HG03432 (cell line): Measurements from ENCODE around the gene EFNB2.

Experiments
- ATAC-seq: cut with Tn5 transposase; IDR thresholded peaks from one replicate; pipeline ENCODE4 v1.9.1; 2021; ENCODE audit warnings: mild to moderate bottlenecking, moderate library complexity; ENCODE audit not compliant: unreplicated experiment

Gene EFNB2

DNA sequence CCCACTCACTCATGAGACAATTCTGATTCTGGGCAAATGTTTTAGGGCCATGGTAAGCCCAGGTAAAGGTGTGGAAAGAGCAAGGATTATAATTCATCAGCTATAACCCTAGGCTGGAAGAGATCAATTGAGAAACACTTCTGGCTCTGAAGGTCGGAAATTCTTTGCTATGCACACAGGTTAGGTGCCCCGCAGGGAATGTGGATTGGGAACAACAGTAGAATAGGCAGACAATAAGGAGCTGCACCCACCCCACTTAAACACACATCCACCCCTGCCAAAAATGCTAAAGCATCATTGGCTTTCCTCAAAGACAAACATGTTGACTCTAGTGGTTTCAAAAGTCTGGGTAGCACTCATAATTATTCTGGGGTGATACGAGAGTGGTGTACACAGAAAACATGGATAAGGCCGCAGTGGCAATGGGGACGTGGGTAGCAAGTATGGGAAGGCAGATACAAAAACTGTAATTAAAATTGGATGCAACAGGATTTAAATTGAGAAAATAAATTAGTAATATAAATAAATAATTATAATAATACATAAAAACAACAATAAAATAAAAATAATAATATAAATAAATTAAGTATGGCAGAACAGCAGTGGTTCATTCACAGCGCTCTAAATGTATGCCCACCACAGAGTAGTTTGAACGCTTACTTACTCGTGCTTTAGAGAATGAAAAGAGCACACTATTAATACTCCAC is 8.6 kb downstream of the EFNB2 start:
- ATAC-seq = no peak

DNA sequence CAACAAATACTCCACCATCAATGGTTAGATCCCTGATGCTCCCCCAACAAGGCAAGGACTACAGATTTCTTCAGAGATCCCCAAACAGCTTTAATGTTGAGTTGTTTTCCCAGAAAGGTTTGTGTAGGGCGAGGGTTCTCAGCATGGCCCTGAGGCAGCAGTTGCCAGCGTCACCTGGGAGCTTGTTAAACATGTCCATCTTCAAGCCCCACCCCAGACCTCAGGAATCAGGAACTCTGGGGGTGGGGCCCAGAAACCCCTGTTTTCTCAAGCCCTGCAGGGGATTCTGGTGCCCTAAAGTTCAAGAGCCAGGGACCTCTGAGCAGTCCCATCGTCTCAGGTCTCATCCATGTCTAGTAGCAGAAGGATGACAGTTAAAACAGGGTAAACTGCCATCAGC is 9.6 kb downstream of the EFNB2 start:
- ATAC-seq = no peak

DNA sequence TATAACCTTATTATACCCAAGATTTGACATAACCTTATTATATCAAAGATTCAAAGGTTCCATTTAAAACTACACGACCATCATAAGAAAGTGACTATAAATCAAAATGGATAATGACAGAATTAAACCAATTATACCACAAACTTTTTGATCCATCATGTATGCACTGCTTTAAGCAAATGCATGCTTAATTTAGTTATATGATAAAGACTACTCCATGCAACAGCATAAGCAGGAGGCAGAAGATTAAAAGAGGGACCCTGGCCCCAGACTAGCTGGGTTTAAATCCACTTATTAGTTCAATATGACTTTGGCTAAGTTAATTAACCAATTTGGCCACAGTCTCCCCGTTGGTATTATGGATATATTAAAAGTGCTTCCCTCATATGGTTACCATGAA is 11.4 kb downstream of the EFNB2 start:
- no peak for ATAC-seq

DNA sequence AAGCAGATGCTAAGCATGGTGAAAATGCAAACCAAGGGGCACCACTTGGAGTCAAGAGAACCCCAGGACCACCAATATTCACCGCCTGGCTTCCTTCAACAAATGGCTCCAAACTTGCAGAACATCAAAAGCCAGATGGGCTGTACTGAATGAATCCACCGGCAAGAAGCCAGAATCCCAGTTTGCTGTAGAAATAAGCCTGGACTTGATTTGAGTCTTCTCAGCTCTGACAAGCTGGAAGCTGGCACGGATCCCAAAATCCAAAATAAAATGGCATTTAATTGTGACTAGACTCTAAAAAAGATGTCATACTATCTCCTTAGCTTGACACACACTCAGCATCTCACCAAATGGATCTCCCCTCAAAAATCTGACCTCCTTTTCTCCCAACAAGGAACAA is 11.9 kb downstream of the EFNB2 start:
- no peak for ATAC-seq

DNA sequence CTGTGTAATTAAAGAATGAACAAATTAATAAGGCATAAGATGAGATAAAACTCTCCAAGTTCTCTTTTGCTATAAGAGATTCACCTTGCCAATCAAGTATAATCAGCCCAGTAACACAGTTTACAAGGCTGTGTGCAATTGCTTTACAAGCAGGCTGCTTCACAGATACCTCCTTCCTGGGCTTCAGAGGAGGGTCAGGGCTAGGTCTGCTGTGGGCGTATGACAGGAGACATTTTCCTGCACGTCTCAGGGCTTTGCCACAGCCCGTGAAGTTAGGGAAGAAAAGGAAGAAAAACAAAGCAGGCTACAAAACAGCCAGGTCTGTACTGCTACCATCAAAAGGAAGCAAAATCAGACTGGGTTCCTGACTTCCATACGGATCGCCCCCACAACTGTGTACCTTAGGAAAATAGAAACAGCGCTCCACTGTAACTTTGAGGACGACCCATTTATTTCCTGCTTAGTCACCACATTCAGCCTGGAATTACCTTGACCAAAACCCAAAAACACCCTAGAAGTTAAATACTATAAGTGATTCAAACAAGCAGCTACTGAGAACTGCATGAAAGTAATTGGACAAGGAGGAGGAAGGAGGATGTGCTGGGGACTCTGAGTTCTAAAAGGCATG is 12.4 kb downstream of the EFNB2 start:
- no peak for ATAC-seq

DNA sequence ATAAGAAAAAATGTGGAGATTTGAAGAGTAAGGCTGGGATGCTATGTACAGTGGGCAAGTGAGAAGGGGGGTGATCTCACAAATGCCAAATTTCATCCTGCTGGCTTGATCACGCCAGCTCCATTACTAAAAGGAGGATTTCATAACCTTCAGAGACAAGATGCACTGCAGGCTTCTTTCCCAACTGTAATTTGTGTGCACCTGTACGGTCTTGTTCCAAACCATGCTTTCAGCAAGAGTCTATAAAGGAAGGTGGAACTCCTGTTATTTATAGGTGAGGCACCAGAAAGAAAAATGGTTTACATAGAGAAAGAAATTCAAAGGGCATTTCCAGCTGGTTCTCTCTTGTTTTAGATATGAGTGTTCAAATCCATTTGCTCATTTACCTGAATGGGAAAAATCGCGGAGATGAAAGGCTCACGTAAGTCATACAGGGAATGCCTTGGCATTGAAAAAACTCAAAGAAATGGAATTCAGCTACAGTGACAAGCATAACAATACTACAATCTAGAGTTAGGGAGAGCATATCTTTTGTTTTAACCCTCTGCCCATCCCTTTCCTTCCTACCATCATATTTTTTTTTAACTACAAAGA is 13.3 kb downstream of the EFNB2 start:
- ATAC-seq = no peak

DNA sequence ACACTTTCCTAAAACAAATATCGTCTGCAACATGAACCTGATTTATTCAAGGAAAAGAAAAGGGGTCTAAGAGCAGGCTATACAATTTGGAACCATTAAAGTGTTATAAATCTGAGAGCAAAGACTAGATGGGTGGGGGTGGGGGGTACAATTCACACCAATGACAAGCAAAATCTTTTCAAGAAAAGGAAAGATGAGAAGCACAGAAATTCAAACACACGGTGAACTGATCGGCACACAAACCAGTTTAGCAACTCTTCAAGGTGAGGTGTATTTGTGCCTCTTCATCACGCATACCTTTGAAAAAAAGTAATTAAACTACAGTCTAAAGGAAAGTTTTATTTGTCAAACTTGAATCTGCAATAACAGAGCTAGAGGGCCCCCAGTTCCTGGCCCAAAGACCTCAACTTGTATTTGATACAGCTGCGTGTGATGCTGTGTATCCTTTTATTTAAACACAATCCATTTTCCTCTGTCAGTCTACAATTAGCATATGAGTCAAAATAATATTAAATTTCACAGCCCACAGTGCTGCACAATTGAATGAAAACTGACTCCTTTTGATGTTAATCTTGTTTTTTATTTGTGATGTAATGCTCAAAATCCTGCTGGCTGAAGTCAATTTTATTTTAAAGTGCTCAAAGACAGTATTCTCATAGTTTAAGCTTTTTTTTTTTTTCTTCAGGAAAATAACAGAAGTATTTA is 14.2 kb downstream of the EFNB2 start:
- ATAC-seq = no peak

DNA sequence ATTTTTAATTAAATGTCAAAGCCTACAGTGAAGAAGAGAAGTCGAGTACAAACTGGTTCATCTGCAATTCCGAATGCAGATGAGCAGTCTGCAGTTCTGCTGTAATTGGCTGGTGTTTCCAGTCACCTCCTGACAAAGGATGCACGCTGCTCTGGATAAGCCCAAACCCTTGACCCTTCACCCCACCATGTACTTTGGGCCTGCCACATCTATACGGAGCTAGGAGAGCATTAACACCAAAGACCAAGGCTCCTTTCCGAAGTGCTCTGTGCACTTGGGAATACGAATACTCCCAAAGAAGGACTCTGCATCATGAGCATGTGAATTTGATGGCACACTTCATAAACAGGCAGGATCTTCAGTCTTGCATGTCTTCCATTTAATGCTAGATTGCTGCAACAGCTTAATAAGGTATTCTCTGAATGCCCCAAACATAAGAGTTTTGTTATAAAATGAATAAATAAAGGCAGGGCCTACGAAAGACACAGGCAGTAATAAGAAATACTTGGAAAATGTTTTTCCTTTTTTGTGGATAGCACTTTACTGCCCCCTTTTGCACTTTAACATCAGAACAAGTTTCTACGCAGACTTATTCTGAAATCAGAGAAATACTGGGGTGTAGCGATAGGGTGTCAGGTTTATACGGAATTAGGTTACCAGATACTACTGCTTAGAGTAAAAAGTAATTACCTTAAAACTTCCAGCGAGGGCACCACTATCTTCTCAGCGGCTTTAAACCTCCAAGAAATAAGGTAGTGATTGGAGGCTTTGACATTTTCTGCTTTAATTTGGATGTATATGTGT is 15.0 kb downstream of the EFNB2 start:
- ATAC-seq = no peak

DNA sequence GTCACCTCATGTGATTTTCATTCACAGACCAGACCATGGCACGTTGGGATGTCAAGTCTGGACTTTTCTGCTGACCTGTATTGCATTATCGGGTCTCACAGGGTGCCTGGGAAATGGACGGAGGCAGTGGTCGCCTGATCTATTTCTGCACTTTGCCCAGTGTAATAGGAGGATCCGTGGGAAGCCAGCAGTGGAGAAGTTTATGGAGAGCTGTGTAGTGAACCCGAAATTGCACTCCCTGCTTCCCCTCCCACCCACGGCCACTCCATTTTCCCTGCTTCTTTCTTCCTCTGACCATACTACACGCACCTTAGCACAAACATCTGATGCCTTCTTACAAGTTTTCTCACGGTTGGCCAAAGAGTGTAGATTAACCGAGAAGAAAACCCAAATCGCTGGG is 16.9 kb downstream of the EFNB2 start:
- no peak for ATAC-seq

DNA sequence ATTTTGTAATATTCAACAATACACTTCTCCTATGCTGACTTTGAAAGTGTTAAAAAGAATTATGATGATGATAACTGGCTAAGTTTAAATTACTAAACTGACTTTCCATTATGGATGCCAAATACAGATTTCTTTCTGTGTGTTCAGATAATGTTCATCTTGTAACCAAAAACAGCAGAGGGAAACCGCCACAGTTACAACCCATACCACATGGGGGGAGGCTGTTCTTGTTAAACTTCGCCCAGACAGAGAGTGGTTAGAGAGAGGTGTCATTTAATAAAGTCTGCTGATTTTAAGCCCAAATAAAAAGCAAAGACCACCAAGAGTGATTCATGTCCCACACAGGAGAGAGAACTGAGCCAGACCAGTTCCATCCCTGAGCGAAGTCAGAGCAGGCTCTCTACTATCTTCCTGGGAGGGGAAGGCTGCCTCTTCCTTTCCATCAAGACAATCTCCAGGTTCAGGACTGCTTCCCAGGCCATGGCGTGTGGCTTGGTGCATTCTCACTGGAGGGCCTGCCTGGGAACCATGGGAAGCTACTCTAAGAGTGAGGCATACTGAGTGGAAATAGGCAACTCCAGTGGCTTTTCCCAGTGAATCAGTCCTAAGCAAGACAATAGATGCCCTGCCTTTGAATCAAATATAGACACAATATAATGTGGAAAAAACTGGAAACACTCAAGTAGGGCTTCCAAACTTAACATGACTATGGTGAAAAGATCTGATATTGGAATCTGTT is 18.2 kb downstream of the EFNB2 start:
- no peak for ATAC-seq

DNA sequence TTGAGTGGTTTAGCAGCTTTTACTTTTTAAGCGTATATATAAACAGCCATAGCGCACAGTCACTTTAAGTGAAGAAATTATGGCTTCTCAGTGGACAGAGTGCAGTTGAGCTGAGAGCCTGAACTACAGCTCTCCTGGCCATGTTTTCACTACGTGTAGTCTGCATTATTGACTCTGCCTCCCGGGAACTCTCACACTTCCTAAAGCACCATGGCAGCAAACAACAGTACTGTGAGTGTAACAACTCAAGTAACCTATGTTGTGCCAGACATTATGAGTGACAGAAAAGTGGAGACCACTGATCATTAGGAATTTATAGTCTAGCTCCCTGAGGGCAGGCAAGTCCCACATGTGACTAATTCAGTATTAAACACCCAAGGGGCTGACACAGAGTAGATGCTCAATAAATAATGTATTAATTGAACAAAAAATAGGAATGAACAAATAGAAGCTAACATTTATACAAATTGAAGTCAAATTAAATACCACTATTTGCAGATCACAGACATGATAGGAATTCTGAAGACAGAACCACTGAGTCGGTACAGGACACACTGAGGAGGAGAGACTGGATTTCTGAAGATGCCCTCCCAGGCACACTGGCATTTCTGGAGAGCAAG is 19.7 kb downstream of the EFNB2 start:
- no peak for ATAC-seq

DNA sequence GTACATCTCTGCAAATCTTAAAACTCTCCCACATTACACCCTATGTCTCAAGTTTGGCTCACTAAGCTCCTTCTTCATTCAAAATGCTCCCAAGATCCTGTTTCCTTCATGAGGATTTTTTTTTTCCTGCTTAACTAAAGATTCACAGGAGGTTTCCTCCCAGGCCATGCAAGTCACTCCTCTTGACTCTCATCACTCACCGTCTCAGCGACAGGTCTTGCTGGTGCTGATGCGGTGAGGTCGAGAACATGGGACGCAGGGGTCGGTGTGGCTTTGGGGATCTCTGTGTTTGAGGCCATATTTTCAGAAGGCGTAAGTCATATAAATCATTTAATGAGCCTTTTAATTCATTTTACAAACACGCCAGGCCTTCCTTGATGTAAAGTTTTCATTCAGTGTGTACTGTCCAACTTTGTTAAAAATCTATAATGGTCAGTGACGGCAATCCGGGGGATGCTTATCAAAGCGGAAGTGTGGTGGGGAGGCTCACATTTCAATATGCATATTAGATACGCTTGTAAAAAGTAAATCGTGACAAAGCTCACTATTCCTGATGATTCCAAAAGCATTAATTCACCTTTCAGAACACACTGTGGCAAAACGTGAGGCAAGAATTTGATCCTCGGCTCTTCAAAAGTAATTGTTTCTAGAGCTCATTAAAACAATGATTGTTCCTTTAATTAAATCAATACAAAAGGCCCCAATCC is 20.4 kb downstream of the EFNB2 start:
- no peak for ATAC-seq

DNA sequence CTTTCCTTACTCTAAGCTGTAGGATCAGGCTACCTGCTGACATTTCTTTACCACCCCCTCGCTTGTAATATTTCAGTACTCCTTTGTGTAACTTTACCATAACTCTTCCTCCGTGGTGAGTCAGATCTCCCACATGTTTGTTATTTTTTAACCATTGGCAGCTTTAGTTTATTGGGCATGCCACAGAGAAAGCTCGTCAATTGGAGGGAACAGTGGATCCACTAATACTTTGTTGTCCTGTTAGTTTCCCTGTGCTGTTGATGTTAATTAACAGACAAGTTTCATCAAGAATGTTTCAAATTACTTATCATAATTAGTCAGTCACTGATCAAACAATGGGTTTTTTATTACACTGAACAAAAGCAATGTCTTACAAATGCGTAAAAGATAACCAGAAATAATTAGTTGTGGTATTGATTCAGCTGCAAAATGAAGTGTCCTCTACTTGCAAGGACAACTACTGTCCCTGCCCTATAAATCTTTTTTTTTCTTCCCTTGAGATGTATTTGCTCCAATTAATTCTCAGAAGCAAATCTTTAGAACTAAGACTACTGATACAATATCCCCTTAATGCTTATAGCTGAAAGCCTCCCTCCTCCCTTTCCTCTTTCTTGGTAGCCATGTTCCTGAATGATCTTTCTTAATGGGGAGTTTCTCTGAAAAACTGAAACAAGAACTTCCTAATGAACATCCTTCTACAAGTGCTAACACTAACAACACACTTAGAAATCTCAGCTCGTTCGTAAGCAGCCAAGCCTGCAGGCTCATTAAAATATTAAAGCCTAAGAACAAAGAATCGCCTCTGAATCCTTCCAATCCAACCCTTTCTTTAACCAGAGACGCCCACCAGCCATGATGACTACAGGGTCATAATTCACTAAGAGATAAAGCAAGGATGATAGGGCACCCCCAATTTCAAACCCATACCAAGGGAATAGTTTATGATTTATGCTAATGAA is 22.2 kb downstream of the EFNB2 start:
- no peak for ATAC-seq

DNA sequence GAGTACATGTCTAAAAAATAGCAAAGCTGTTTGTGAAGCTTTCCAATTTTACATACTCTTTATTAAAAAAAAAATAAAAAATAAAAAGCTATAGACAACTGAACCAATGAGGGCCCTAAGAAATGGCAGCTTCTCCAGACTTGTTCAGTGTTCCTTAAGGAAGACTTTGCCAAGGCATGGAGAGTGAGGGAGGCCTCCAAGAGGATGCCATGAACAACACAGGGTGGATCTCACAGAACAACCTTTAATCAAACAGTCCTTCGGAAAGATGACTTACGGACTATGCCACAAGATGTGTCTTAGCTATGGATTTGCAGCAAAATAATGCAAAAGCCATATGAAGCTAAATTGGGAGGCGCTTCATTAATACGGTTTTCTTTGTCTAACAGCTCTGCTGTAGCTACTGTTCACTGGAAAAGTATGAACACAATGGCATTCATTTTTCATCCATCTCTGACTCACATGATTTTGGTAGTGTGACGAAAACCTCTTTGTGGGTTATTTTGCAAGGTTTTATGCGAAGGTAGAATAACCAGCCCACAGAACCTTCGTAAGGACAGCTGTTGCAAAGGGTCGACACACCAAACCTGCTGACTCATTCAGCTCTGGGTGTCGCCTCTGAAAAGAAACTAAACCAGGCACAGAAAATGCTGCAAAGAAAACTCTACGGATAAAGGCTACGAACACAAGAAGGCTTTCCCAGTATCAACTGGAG is 27.7 kb downstream of the EFNB2 start:
- ATAC-seq = peak; percentile 86

DNA sequence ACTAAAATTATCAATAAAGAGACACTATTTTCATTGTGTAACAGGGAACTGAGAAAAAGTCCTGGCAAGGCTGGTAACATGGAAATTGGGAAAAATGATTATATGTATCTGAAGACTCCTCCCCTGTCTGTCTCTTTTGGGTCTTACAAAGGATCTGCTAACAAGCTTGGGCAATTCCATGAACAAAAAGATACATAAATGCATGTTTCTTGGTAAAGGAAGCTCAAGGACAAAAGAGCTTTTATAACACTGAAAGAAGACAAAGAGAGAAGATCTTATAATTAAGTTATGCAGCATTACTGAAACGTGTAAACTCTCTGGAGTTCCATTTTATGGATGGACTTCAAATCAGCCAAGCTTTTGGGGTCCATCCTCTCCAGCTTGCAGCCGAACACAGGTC is 29.2 kb downstream of the EFNB2 start:
- no peak for ATAC-seq

DNA sequence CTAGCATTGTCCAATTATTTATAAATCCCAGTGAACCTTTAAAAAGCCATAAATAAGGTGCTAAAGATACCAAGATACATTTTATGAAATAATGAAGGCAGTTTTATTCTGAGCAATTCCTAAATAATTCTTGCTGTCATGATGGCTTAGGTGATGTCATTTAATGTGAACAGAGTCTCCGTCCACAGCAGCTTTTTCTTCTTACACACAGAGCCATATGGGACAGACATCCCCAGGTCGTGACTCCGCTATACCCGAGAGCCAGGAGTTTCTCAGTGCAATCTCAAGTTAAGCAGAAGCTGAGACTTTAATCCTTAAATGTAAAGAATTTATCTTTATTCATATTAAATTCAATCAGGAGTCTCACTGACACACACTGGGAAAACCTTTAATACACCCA is 29.7 kb downstream of the EFNB2 start:
- no peak for ATAC-seq

DNA sequence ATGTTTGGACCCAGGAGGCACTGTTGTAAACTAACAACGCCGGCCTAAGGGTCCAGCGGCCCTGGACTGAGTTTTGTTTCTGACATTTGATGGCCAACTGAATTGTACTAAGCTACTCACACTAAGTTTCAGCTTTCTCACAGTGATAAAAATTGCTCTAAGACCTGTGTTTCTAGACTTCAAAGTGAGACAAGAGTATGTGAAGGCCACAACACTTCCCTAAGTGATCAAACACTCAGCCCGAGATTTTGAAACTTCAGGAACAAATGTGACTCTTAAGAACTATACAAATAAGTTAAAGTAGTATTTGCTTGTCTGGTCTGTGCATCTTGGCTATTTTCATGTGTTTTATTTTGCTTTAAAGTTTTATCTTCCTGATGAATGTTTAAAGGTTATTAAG is 30.2 kb downstream of the EFNB2 start:
- no peak for ATAC-seq
